ENCODE measurements around the gene ENO1.
"Not testable (repeated sequence)": the region's sequence is repeated elsewhere in the genome, so short reads cannot be mapped to it uniquely, and the experiment has no call there.

The ENO1 gene

DNA sequence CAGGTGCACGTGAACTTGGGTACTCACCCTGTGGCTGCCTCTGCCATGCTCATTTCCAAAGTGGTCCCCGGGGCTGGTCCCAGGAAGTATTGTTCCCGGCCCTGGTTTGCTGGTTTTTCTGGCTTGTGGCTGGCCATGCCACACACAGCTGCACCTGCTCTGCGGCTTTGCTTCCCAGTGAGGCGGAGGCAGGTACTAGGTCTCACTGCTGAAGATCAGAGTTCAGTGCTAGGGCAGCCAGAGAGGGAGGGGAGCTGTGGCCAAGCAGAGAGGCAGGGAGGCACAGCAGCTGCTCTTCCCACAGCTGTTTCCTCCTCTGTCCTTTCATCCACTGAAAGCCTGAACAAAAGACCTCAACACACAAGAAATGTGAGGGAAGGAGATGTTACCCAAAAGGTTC, 30.5 kb downstream of the ENO1 start:
- DNase-seq (ENCODE audit: low read depth in 1 of 2, low spot score in 1 of 2), result no peak

- no peak for DNase-seq (ENCODE audit: low read depth in 1 of 2, low spot score in 1 of 2)
Measured at GRCh38 chr1:8846263-8846662, 32.2 kb downstream of the ENO1 start.

GRCh38 chr1:8845104-8846097, 33.1 kb downstream of the ENO1 start:
- DNase-seq (ENCODE audit: low read depth in 1 of 2, low spot score in 1 of 2), result no peak

DNA sequence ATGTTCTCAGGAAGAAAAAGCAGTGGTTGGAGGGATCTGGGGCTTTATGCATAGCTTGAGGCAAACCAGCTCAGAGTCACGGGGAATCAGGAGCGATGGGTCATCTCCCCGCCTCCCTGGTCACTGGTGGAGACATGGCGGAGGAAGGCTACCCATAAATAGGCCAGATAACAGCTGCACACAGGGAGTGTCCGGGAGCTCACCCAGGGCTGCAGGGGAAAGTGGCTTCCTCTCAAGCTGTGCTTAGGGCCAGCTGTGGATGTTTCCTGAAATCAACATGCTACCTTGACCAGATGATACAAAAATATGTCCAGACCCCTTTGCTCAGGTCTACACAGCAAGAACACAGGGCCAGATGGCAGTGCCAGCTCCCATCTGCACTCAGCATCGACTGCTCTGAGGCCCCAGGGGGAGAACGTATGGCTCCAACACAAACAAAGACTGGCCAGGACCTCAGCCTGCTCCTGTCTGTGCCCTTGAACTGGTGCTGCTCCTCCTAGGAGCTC, 33.9 kb downstream of the ENO1 start:
- DNase-seq (ENCODE audit: low read depth in 1 of 2, low spot score in 1 of 2), result no peak

DNA sequence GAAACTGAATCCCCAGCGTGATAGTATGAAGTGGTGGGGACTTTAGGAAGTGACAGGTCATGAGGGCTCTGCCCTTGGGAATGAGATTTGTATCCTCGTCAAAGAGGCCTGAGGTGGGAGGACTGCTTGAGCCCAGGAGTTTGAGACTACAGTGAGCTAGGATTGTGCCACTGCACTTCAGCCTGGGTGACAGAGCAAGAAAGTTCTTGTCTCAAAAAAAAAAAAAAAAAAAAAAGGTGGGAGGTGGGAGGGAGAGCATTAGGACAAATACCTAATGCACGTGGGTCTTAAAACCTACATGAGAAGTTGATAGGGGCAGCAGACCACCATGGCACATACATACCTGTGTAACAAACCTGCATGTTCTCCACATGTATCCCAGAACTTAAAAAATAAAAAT, 37.1 kb downstream of the ENO1 start:
- no peak for DNase-seq (ENCODE audit: low read depth in 1 of 2, low spot score in 1 of 2)

GRCh38 chr1:8839990-8840389, 38.5 kb downstream of the ENO1 start:
- DNase-seq (ENCODE audit: low read depth in 1 of 2, low spot score in 1 of 2), result no peak

DNA sequence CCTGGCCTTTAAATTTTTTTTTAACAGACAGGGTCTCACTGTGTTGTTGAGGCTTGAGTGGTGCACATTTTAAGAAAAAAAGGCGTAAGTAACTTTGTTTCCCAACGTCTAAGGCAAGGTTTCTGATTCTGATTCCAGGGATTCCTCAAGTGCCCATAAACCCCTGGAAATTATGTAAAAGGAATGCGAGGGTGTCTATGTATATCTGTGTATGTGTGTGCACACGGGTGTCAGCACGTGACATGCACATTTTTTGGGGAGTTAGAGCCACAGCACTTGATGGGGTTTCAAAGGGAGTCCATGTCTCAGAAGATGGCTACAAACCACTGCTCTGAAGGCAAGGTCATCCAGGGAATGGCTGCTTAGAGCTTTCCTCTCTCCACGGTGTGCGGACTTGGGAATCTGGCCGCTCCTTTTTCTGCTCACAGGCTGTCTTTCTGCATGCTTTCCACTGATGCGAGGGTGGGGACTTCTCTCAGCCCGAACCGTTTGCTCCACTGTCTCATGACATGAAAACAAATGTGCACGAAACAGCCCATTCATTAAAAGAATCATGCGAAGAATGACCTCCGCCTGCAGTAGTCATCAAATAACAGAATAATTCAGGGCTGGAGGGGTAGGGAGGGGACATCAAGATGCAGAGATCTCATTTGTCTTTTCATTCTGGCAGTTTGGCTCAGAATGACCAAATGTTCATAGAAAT, 42.4 kb downstream of the ENO1 start:
- DNase-seq (ENCODE audit: low read depth in 1 of 2, low spot score in 1 of 2), result no peak

- no peak for DNase-seq (ENCODE audit: low read depth in 1 of 2, low spot score in 1 of 2)
Measured at GRCh38 chr1:8831340-8831739, 47.1 kb downstream of the ENO1 start.

- DNase-seq (ENCODE audit: low read depth in 1 of 2, low spot score in 1 of 2), result not testable (repeated sequence)
Measured at GRCh38 chr1:8830732-8831131, 47.8 kb downstream of the ENO1 start.

GRCh38 chr1:8825985-8826481, 52.5 kb downstream of the ENO1 start:
- DNase-seq (ENCODE audit: low read depth in 1 of 2, low spot score in 1 of 2), result no peak

- DNase-seq (ENCODE audit: low read depth in 1 of 2, low spot score in 1 of 2), result no peak
Measured at GRCh38 chr1:8823295-8823664, 55.2 kb downstream of the ENO1 start.

- DNase-seq (ENCODE audit: low read depth in 1 of 2, low spot score in 1 of 2), result no peak
Measured at GRCh38 chr1:8822373-8823294, 55.9 kb downstream of the ENO1 start.

DNA sequence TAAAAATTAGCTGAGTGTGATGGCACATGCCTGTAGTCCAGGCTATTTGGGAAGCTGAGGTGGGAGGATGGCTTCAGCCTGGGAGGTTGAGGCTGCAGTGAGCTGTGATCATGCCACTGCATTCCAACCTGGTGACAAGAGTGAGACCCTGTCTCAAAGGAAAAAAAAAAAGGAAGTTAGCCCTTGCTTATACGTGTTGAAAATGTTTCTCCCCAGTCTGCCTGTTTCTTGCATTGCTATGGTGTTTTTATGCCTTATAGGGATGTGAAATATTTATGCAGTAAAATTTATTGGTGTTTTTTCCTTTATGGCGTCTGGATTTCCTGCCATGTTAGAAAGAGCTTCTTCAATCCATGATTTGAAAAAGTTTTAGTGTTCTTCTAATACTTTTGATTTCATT, 57.4 kb downstream of the ENO1 start:
- DNase-seq (ENCODE audit: low read depth in 1 of 2, low spot score in 1 of 2), result no peak

GRCh38 chr1:8818789-8819188, 59.7 kb downstream of the ENO1 start:
- not testable (repeated sequence) for DNase-seq (ENCODE audit: low read depth in 1 of 2, low spot score in 1 of 2)

DNA sequence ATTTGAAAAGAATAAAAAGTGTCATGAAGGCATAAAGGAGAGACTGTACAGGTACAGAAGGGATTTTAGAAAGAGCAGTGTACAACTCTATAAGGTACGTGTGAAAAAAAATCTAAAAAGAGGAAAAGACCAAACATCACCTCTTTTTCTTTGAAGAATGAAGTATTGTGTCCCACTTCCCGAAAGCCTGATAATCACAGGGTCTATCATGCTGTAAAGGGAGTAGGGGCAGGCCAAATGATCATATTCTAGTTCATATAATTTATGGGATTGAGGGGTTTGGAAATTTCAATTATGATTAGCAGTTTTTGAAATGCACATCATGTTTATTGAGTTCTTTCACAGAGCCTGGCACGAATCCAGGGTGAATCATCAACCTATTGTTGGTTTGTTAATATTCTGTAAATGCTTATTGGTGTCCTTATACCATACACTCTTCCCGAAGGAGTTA, 60.1 kb downstream of the ENO1 start:
- DNase-seq (ENCODE audit: low read depth in 1 of 2, low spot score in 1 of 2), result no peak

DNA sequence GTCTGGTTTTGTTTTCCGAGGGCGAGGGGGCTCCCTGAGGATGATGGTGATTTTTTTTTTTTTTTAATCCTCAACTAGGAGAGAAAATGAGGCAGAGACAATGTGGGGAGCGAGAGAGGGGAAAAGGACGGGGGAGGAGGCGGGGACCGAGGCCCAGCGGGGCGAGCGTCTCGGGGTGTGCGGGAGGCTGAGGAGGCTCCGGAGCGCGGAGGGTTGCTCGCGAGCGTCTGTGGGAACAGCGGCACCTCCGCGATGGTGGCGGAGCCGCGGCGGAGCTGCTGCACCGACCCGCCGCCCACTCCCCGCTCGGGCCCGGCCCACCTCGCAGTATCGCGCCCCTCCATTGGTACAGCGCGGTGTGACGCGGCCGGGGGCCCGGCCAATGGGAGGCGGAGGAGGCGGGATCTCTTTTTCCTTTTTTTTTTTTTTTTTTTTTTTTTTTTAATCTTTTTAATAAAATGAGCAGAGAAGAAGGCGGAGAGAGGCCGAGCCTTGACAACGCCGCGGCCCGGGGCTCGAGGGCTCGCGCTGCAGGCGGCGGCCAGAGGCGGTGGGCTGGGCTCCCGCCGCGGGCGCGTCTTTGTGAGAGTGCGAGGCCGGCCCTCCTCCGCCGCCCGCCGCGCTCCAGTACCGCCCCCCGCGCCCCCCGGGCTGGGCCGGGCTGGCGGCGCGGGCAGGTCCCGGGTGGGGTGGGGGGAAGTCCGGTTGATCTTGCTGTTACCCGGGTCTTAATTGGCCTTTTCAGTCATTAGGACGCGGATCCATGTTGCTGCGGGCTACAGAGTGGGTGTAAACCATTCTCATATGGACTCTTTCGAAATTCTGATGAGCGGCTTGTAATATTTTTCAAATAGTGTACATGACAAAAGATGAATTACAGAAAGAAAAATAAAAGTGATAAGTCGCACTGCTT, 60.8 kb downstream of the ENO1 start, which contains the start of gene RERE:
Gene RERE (minus strand): TSS at position 229 of the 913 bp plus-strand sequence.
- peak; percentile 92 to 98 for DNase-seq (ENCODE audit: low read depth in 1 of 2, low spot score in 1 of 2)

DNA sequence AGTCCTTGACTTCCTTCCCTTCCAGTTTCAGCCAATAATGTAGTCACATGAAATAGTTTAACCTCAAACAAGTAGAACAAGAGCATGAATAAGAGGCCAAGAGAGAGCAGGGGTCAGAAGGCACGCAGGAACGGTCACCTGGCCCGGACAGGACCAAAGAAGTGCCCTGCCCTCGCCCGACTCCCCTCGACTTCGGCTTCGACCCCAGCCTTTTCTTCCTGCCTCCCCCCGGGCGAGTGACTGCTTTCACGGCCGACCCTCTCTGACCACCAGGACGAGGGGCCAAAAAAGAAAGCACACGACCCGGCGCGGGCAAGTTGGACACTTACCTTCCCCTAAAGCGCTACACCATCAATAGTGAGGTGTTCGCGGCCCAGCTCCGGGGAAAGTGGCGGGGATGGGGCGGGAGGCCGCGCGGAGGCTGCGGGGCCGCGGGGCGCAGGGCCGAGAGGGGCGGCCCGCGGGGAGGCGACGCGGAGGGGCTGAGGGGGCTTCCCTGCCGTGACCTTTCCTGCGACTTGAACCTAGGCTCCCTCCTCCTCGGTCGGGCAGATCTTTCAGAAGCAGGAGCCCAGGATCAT, 61.6 kb downstream of the ENO1 start:
- peak in 1 of 2 donors; percentile 1 for DNase-seq (ENCODE audit: low read depth in 1 of 2, low spot score in 1 of 2)

GRCh38 chr1:8816264-8816663, 62.2 kb downstream of the ENO1 start:
- DNase-seq (ENCODE audit: low read depth in 1 of 2, low spot score in 1 of 2), result no peak

DNA sequence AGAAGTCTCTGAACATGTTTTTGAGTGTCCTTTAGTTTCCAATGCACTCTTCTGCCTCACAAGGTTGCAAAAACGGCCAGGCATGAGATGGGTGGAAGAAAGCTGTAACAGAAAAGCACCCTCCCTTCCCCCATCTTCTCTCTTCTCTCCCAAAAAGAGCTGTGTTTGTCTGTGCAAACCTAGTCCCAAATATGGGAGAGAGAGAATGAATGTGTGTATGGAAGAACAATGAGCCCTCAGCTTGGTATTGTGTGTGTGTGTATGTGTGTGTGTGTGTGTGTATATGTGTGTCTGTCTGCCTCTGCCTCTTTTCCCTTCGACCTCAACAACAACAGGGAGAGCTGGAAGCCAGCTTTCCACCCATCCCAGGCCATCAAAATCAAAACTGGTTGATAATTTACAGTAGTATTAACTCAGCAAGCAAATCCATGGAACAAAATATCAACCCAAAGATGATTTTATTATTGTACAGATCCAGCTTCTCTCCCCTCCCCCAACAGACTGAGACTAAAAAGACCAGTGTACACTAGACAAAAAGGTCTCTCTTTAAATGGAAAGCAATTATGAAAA, 62.8 kb downstream of the ENO1 start:
- no peak for DNase-seq (ENCODE audit: low read depth in 1 of 2, low spot score in 1 of 2)

Measured in activated CD4-positive, alpha-beta T cell treated with anti-CD3 and anti-CD28 coated beads, Interleukin-2, amount 50 U/mL, for 24 hours (primary cell).